HG03196 (cell line): ENCODE results near the gene ZBTB20.

Source experiments
- ATAC-seq: cut with Tn5 transposase; IDR thresholded peaks from one replicate; pipeline ENCODE4 v1.9.1; 2021; ENCODE audit not compliant: unreplicated experiment

ZBTB20 gene

GRCh38 chr3:115022199-115022598 is 124.9 kb downstream of the ZBTB20 start:
- no peak for ATAC-seq

- ATAC-seq = no peak
Measured at GRCh38 chr3:115021061-115021460, 126.0 kb downstream of the ZBTB20 start.

- no peak for ATAC-seq
Measured at GRCh38 chr3:115019900-115020299, 127.2 kb downstream of the ZBTB20 start.

DNA sequence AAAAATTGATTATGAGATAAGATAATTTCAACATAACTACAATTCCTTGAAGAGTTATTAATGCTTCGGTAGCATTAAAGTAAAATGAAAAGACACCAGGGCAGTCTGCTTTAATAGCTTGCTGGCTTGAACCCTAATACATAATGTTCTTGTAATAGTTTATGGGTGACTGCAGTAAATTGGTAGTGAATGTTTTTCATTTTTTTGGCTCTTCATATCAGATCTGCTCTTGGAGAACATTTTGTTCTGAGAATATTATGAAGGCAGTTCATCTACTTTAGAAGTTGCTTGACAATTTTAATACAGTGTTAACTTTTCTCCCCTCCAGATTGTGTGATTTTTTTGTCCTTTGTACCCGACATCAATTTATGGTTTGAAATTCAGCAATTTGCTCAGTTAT is 128.4 kb downstream of the ZBTB20 start:
- ATAC-seq = no peak

DNA sequence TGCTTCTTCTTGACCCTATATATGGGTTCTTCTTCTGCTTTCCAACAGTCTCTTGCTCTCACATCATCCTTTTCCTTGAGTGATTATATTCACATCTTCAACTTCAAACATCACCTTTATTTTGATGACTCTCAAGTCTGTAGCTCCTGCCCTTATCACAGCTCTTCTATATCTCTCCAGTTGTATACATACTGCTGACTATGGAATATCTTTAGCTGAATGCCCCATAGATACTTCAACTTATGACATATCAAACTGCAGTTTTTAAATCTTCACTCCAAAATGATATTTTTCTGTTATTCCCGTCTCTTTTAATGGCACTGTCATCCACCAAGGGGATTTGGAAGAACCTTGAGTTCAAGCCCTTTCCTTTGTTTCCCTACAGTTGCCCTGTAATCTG is 139.1 kb downstream of the ZBTB20 start:
- ATAC-seq = no peak

DNA sequence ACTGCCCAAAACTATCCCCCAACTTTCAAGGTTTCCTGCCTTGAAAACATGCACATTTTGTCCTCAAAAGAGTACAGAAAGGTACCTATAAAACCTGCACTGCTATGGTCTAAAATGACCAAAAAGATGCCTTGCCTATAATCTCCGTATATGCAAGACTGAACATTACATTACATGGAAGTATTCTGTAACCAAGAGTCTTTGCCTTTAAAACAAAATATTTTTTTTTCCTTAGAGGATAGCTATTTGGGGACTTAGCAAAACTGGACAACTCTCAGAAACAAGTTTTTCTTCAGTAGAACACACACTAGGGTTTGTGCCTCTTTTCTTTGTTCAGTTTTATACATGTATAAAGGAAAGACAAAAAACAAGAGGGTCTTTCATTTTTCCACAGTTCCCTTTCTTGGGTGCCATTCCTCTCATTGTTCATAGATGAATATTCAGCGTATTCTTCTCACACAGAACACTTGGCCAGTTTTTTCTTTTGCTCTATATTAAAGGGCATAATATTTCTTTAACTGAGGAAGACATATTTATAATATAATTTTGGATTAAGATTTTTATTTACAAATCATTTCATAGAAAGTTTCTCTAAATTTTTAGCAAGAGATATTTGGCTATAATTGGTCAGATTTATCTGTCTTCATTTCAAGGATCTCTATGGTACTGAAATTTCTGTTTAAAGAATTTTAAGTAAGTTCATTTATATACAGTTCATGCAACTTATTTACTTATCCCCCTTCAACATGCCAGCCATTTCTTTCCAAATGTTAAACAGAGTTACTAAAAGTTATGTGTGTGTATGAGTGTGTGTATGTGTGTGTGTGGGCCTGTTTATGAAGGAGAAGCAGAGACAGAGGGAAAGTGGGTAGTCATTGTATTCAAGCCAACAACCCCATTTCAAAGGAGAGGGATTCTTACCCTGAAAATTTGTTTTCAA is 142.6 kb downstream of the ZBTB20 start:
- ATAC-seq = no peak

DNA sequence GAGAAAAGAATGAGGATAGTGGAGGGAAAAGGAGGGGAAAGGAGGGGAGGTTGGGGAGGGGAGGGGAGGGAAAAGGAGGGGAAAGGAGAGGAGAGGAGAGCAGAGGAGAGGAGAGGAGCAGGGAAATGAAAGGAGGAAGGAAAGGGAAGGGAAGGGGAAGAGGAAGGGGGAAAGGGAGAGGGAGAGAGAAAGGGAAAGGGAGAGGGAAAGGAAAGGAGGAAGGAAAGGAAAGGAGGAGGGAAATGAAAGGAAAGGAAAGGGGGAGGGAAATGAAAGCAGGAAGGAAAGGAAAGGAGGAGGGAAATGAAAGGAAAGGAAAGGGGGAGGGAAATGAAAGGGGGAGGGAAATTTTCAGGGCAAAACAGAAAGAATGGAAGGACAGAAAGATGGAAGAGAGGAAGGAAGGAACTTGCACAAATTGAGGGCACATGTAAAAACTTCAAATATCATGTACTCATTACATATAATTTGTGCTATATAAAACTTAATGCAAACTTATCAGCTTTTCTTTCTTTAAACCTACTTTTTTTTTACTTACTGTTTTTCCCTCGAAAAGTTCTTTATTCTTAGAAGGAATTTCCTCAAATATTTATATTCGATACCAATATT is 148.0 kb downstream of the ZBTB20 start:
- no peak for ATAC-seq

DNA sequence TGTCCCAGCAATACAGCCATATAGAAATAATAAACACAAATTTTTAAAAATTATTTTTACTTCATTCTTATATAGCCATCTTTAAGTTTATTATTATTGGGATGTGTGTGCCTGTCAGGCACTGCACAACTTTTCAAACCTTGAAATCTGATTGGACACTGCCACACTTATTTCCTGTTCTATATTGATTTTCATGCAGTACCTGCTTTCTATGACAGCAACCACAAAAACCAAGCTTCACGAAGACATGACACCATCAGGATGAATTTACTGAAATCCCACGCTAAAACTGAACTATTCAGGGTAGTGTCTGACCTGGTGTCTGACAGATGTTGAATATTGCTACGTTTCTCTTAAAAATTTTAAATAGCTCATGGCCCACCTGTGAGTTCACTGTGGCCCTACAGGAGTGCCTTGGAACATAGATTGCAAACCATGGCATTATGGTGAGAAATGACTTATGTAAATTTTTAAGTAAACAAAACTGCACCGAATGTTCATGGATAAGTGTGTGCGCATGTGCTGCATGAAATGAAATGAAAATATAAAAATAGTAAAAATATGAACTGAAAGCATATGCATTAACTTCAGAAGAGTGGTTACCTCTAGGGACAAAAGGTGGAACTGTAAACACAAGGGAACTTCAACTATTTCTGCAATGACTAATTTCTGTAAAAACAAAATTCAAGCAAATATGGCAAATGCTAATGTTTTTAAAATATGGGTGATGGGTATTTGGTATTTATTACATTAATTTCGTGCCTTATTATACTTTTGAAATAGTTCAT is 152.3 kb downstream of the ZBTB20 start:
- ATAC-seq = no peak

- ATAC-seq = no peak
Measured at GRCh38 chr3:114985776-114986175, 161.3 kb downstream of the ZBTB20 start.

GRCh38 chr3:114983248-114983647 is 163.8 kb downstream of the ZBTB20 start:
- ATAC-seq = no peak

DNA sequence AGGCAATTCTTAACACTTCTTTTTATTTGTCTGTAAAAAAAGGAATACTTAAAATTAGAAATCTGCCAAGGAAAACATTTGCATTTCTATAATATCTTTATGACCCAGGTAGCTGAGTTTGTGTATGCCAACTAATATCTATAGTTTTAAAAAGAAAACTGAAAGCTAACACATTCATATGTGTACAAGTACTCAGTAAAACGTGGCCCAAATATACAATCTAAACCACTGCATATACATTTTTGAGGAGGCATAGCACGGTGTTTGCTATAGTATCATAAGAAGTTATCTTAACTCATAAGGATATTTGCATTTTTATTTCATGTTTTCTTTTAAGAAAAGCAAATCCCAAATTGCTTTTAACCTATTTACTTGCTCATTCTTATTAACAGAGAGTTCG is 172.7 kb downstream of the ZBTB20 start:
- ATAC-seq = peak; percentile 85

GRCh38 chr3:114973536-114973935 is 173.6 kb downstream of the ZBTB20 start:
- no peak for ATAC-seq

DNA sequence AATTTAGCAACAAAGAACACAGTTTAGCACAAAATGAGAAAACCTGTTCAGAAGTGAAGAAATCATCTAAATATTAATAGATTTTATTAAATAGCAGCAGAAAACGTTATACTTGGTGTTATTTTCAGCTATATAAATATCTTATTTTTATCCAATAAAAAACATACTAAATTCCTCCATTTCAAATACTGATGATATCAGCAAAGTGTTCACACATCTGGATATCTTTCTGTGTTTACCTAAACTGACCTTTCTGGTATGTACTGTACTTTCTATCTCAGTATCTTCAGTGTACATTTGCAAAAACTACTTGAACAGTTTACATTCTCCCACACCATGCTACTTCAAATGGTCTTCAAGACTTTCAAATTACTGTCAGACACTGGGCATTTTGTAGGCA is 179.9 kb downstream of the ZBTB20 start:
- no peak for ATAC-seq

DNA sequence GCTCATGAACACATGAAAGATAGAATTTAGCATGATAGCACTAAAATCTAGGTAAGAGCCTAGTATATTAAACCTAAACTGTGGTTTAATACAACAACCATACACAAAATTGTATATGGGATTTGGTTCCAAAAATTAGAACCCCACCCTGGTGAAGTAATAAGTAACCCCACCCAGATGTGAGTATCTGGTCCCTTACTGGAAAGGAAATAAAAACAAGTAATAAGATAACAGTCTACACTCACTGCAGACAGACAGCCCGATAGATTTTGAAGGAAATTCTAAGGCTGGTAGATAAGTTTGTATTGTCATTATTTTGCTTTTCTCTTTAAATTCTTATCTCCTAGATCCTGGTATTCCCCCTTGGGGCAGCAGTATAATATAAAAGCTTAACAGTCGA is 184.9 kb downstream of the ZBTB20 start:
- ATAC-seq = no peak

DNA sequence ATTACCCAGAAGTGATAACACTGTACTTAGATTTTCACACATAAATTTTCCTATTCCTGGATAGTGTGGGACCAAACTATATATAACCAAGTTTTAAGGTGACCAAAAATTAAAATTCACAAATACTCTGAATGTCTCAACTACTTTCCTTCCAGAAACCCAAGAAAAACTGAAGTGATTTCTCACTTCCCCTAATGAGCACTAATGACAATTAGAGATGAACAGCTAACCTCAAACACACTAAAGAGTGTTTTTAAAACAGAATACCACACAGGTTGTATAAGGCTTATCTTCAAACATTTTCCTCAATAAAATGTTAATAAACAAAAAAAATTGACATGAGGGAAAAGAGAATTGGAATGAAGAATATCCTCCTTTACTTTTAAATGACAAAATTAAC is 188.2 kb downstream of the ZBTB20 start:
- no peak for ATAC-seq

- ATAC-seq = no peak
Measured at GRCh38 chr3:114953800-114954199, 193.3 kb downstream of the ZBTB20 start.

- no peak for ATAC-seq
Measured at GRCh38 chr3:114953215-114953799, 193.8 kb downstream of the ZBTB20 start.

DNA sequence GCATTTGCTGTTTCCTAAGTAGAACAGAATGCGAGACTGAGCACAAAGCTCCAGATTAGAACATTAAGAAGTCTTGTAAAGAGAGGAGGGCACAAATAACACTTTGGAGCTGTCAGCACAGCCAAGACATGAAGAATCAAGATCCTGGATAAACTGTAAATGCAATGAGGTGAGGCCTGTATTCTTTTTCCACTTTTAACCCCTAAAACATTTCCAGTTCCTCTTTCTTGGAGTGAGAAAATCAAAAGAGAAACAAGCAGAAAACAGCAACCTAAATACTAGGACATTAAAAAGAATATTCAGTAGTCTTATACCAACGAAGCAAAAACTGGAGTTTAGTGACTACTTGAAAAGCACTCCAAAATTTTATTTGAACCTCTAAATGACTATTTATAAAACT is 204.3 kb downstream of the ZBTB20 start:
- ATAC-seq = no peak

GRCh38 chr3:114941626-114942309 is 205.3 kb downstream of the ZBTB20 start:
- no peak for ATAC-seq

- ATAC-seq = no peak
Measured at GRCh38 chr3:114939920-114940319, 207.2 kb downstream of the ZBTB20 start.

GRCh38 chr3:114933407-114933806 is 213.7 kb downstream of the ZBTB20 start:
- no peak for ATAC-seq
